Lower lobe of right lung (tissue), 2 donors: ENCODE results near the gene RIMKLB. TPM values are rescaled to one million over a fixed set of nuclear protein-coding genes. Genes with fewer than 3 reads are reported as not detected.

Source experiments
- ATAC-seq, 2 donors: fragments of 200-7000 bp; cut with Tn5 transposase; one replicate each; pipeline ENCODE4 v1.9.1; 2020 to 2022; ENCODE audit warnings: mild to moderate bottlenecking in 2 of 2, moderate library complexity in 2 of 2
- DNase-seq: peaks from one replicate; pipeline ENCODE4 v3.0.0-alpha.2; 2020
- H3K27ac ChIP-seq: fragments of 200-600 bp; one replicate; pipeline ENCODE4 v1.8.0; 2022
- H3K27me3 ChIP-seq: fragments of 200-600 bp; one replicate; pipeline ENCODE4 v1.8.0; 2022; ENCODE audit warnings: low read depth
- H3K36me3 ChIP-seq: fragments of 200-600 bp; one replicate; pipeline ENCODE4 v1.8.0; 2022; ENCODE audit warnings: mild to moderate bottlenecking
- H3K4me1 ChIP-seq: fragments of 200-600 bp; one replicate; pipeline ENCODE4 v1.8.0; 2022
- H3K4me3 ChIP-seq: fragments of 200-600 bp; one replicate; pipeline ENCODE4 v1.8.0; 2022; ENCODE audit warnings: mild to moderate bottlenecking
- H3K9me3 ChIP-seq: fragments of 200-600 bp; one replicate; pipeline ENCODE4 v1.8.0; 2022
- intact Hi-C: fragments of 100-400 bp; cut with DNase I; formaldehyde crosslinking; loops from one replicate; pipeline ENCODE4 v1.11.0; 2022
- total RNA-seq: library from RNA; stranded (reverse); fragmentation: NEBNext Ultra II Directional; extraction: Animal tissue kit (Norgen Biotek cat#: 25700); gene quantifications from one replicate; pipeline ENCODE4 v1.2.1, GENCODE V29; 2021
- TF ChIP-seq, protein P1 (sequence below): fragments of 200-600 bp; IDR thresholded peaks from one replicate; pipeline ENCODE4 v1.8.0; 2022; ENCODE audit warnings: antibody characterized with exemption, mild to moderate bottlenecking
- donor health status: DM: no; HTN: yes; CAD: no; lungs with severe emphysema.

RIMKLB gene
- total RNA-seq, 1 donor from 2014 or later = 30.5 TPM

DNA sequence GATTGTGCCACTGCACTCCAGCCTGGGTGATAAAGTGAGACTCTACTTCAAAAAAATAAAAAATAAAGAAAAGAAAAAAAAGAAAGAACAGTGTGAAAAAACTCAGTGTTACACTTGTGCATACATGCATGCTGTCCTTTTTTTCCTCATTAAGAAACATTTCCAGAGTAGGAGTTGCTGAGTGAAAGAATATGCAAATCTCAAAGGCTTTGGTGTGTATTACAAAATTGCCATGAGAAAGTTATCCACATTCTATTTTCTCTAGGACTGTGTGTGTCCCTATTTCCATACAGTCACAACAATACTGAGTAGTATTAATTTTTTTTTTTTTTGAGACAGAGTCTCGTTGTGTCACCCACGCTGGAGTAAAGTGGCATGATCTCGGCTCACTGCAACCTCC lies 123.8 kb downstream of the RIMKLB start:
- Histone ChIP-seq H3K36me3 (no peaks in the 10 kb centered on the region), H3K27me3 (no peaks in the 10 kb centered on the region), H3K27ac (no peak overlapping the region), H3K9me3 (no peaks in the 10 kb centered on the region), H3K4me3 (no peak overlapping the region), H3K4me1 (no peaks in the 10 kb centered on the region)
- intact Hi-C loops = no loop called here
- no peak for ATAC-seq
- TF ChIP-seq, protein P1, sequence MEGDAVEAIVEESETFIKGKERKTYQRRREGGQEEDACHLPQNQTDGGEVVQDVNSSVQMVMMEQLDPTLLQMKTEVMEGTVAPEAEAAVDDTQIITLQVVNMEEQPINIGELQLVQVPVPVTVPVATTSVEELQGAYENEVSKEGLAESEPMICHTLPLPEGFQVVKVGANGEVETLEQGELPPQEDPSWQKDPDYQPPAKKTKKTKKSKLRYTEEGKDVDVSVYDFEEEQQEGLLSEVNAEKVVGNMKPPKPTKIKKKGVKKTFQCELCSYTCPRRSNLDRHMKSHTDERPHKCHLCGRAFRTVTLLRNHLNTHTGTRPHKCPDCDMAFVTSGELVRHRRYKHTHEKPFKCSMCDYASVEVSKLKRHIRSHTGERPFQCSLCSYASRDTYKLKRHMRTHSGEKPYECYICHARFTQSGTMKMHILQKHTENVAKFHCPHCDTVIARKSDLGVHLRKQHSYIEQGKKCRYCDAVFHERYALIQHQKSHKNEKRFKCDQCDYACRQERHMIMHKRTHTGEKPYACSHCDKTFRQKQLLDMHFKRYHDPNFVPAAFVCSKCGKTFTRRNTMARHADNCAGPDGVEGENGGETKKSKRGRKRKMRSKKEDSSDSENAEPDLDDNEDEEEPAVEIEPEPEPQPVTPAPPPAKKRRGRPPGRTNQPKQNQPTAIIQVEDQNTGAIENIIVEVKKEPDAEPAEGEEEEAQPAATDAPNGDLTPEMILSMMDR = no peak
- no peak for DNase-seq

DNA sequence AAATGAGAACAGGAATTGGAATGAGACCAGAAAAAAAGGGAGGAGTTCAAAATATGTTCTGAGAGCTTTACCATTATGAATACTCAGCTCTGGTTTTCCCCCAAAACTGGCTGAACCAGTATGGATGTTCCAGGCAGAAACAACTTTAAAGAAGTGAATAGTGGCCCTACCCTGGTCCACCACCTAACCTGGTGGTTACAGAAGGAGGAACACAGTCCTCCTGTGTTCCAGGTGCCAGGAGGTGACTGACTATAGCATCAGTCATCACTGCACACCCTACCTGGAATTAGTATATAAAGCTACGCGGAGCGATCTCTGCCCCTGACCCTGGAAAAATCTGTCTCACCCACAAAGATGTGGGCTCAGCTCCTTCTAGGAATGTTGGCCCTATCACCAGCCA lies 124.5 kb downstream of the RIMKLB start, which contains the start of gene A2ML1:
TSS of gene A2ML1 (plus strand) at position 324 of the 400 bp plus-strand sequence. CDS start at position 355, 31 bp downstream.
- Histone ChIP-seq H3K27ac (no peak within 1 kb of the TSS), H3K36me3 (no peaks in the 10 kb centered on the region), H3K4me3 (no peak within 1 kb of the TSS), H3K27me3 (no peaks in the 10 kb centered on the region), H3K4me1 (no peaks in the 10 kb centered on the region), H3K9me3 (no peaks in the 10 kb centered on the region)
- TF ChIP-seq, protein P1 = no peak
- DNase-seq (no peak), ATAC-seq (no peak)
- intact Hi-C loops = no loop called here

DNA sequence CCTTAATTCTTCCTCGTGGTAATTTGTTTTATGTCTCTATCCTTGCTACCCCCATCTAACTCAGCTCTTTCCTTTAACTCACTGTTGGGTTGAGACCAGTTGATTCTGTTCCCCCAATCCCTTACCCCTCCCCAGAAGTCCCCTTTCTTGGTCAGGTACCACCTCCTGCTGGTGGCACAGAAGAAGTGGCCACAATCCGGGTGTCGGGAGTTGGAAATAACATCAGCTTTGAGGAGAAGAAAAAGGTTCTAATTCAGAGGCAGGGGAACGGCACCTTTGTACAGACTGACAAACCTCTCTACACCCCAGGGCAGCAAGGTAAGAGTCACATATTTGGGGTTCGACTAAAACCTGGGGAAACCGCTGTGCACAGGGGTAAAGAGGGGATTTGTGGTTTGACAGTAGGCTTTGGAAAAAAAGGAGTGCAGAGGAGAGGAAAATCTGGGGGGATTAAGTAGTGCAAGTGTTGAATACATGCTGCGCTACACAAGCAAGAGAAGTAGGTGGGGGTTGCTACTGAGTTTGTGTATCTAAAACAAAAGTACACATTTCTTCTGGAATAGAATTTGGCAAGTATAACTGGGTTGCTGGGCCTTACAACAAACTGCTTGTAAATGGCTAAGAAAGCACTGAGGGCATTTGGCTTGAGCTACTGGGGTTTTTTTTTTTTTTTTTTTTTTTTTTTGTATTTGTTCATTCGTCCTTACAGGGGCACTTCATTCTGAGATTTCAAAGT lies 125.9 kb downstream of the RIMKLB start:
- no peak overlapping the region for H3K4me3 ChIP-seq
- no peaks in the 10 kb centered on the region for H3K27me3 ChIP-seq
- no peaks in the 10 kb centered on the region for H3K9me3 ChIP-seq
- no peak for DNase-seq
- no peaks in the 10 kb centered on the region for H3K4me1 ChIP-seq
- no peaks in the 10 kb centered on the region for H3K36me3 ChIP-seq
- no peak overlapping the region for H3K27ac ChIP-seq
- TF ChIP-seq, protein P1 = peak; percentile 68
- intact Hi-C loops = no loop called here
- peak; percentile 55 to 85 for ATAC-seq

DNA sequence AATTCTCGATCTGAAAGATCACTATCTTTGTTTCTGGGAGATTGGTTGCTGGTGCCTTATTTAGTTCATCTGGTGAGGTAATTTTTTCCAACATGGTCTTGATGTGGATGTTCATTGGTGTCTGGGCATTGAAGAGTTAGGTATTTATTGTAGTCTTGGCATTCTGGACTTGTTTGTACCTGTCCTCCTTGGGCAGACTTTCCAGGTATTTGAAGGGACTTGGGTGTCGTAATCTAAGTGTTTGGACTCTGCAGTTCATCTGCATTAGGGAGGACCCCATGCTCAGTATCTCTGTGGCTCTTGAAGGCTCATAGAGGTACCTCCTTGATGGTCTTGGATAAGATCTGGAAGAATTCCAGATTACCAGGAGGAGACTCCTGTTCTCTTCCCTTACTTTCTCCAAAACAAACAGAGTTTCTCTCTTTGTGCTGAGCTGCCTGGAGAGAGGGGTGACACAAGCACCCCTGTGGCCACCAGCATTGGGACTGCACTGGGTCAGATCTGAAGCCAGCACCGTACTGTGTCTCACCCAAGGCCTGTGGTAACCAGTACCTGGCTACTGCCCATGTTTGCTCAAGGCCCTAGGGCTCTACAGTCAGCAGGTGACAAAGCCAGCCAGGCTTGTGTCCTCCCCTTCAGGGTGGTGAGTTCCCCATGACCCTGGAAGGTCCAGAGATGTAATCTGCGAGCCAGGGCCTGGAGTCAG lies 129.9 kb downstream of the RIMKLB start:
- Histone ChIP-seq H3K9me3 (no peaks in the 10 kb centered on the region), H3K27me3 (no peaks in the 10 kb centered on the region), H3K36me3 (no peaks in the 10 kb centered on the region), H3K27ac (no peak overlapping the region), H3K4me1 (no peaks in the 10 kb centered on the region), H3K4me3 (no peak overlapping the region)
- no peak for DNase-seq
- TF ChIP-seq, protein P1 = no peak
- peak in 1 of 2 donors; percentile 38 for ATAC-seq
- intact Hi-C loops = no loop called here

DNA sequence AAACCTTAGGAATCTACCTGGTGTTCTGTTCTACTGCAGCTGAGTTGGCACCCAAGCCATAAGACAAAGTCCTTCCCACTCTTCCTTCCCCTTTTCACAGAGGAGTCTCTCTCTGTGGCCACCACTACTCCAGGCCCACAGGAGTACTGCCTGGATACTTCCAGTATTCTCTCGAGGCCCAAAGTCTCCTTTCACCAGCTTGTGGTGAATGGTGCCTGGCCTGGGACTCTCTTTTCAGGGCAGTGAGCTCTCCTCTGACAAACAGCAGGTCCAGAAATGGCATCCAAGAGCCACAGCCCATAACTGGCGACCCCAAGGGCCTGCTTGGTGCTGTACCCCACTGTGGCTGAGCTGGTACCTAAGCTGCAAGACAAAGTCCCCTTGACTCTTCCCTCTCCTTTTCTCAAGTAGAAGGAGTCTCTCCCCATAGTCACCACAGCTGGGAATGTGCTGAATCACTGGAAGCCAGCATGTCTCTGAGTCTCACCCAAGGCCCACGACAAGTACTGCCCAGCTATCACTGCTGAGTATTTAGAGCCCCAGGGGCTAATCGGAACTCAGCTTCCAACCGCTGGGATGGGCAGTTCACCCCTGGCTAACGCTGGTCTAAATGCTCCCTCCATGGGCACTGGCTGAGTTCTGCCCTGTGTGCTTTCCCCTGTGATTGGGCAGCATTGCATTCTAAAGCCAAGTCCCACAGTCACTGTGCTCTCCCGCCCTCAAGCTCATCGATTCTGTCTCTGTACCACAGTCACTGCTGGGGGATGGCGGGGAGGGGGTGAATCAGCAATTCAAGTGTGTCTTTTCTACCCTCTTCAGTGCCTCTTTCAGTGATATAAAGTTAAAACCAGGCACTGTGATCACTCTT lies 130.7 kb downstream of the RIMKLB start:
- ATAC-seq (no peak), DNase-seq (no peak)
- H3K36me3 ChIP-seq = no peaks in the 10 kb centered on the region
- H3K4me3 ChIP-seq = no peak overlapping the region
- intact Hi-C loops = no loop called here
- H3K27ac ChIP-seq = no peak overlapping the region
- TF ChIP-seq, protein P1 = no peak
- H3K9me3 ChIP-seq = no peaks in the 10 kb centered on the region
- no peaks in the 10 kb centered on the region for H3K27me3 ChIP-seq
- H3K4me1 ChIP-seq = no peaks in the 10 kb centered on the region
